Measurements from ENCODE around the gene CACNG1.

- TF ChIP-seq CTCF (IDR thresholded peaks at IDR 0.05) = no peak
- no peak for TF ChIP-seq POLR2A (IDR thresholded peaks at IDR 0.05)
Measured at GRCh38 chr17:67090341-67090740, 46.0 kb downstream of the CACNG1 start.

Measured in heart left ventricle (tissue), 13 donors.